HG03159 (cell line): ENCODE data around the gene C1orf174.
"Not testable (repeated sequence)": the region's sequence is repeated elsewhere in the genome, so short reads cannot be mapped to it uniquely, and the experiment has no call there.

ENCODE experiments used
- ATAC-seq: cut with Tn5 transposase; IDR thresholded peaks from one replicate; pipeline ENCODE4 v1.9.1; 2021; ENCODE audit warnings: mild to moderate bottlenecking, moderate library complexity; ENCODE audit not compliant: unreplicated experiment

The C1orf174 gene

GRCh38 chr1:3926956-3927355 lies 26.9 kb upstream of the C1orf174 start:
- ATAC-seq, result no peak

GRCh38 chr1:3925762-3926161 lies 25.7 kb upstream of the C1orf174 start:
- ATAC-seq, result no peak

GRCh38 chr1:3925256-3925655 lies 25.2 kb upstream of the C1orf174 start:
- ATAC-seq, result no peak

- ATAC-seq, result no peak
These were observed 24.8 kb upstream of the C1orf174 start for GRCh38 chr1:3924825-3925220.

- no peak for ATAC-seq
These were observed 24.2 kb upstream of the C1orf174 start for GRCh38 chr1:3924186-3924824.

GRCh38 chr1:3923378-3924185 lies 23.5 kb upstream of the C1orf174 start:
- no peak for ATAC-seq

- ATAC-seq, result no peak
These were observed 22.8 kb upstream of the C1orf174 start for GRCh38 chr1:3922851-3923250.

- no peak for ATAC-seq
These were observed 22.2 kb upstream of the C1orf174 start for GRCh38 chr1:3922201-3922725.

- ATAC-seq, result no peak
These were observed 21.7 kb upstream of the C1orf174 start for GRCh38 chr1:3921765-3922164.

GRCh38 chr1:3919706-3920105 lies 19.6 kb upstream of the C1orf174 start:
- ATAC-seq, result no peak

GRCh38 chr1:3918966-3919611 lies 19.0 kb upstream of the C1orf174 start:
- ATAC-seq, result no peak

- ATAC-seq, result not testable (repeated sequence)
These were observed 18.3 kb upstream of the C1orf174 start for GRCh38 chr1:3918359-3918758.

- ATAC-seq, result no peak
These were observed 17.7 kb upstream of the C1orf174 start for GRCh38 chr1:3917761-3918160.

GRCh38 chr1:3915551-3916121 lies 15.6 kb upstream of the C1orf174 start:
- no peak for ATAC-seq

GRCh38 chr1:3914911-3915310 lies 14.8 kb upstream of the C1orf174 start:
- ATAC-seq, result no peak

GRCh38 chr1:3914331-3914851 lies 14.3 kb upstream of the C1orf174 start:
- no peak for ATAC-seq

- ATAC-seq, result no peak
These were observed 13.0 kb upstream of the C1orf174 start for GRCh38 chr1:3912809-3913685.

- ATAC-seq, result no peak
These were observed 12.1 kb upstream of the C1orf174 start for GRCh38 chr1:3911981-3912808.
